ENCODE measurements around the gene LIN9.
"Not testable (repeated sequence)": the region's sequence is repeated elsewhere in the genome, so short reads cannot be mapped to it uniquely, and the experiment has no call there.

The LIN9 gene

GRCh38 chr1:226314055-226314454, 5.1 kb upstream of the LIN9 start:
- no peak for DNase-seq

DNA sequence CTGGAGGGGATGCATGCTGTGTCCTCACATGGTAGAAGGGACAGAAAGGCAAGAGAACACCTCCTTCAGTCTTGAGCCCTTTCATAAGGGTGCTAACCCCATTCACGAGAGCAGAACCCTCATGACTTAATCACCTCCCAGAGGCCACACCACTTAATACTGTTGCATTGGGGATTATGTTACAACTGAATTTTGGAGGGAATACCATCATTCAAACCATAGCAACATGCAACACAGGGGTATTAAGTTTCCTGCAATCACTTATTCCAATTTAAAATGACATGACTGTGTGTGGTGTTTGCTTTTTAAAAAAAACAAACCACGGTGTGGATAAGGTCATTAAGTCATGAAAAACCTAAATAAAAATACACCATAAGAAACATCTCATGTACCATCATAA, 3.1 kb upstream of the LIN9 start:
- no peak for DNase-seq

GRCh38 chr1:226311376-226311775, 2.4 kb upstream of the LIN9 start:
- no peak for DNase-seq

- no peak for DNase-seq
Observed at GRCh38 chr1:226310637-226311195, 1.8 kb upstream of the LIN9 start.

DNA sequence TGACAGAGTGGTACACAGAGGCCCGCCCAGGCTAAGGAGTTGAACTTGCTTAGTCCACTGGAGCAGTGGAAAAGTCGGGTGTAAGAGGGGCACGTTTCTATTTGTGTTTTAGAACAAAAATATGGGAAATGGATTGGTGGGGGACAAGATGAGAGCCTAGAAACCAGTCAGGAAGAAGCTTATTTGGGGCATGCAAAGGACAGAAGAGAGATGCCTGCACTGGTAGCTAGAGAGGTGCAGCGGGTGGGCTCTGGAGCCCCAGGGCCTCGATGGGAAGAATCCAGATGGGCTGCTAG, 1.2 kb upstream of the LIN9 start:
- DNase-seq = no peak

DNA sequence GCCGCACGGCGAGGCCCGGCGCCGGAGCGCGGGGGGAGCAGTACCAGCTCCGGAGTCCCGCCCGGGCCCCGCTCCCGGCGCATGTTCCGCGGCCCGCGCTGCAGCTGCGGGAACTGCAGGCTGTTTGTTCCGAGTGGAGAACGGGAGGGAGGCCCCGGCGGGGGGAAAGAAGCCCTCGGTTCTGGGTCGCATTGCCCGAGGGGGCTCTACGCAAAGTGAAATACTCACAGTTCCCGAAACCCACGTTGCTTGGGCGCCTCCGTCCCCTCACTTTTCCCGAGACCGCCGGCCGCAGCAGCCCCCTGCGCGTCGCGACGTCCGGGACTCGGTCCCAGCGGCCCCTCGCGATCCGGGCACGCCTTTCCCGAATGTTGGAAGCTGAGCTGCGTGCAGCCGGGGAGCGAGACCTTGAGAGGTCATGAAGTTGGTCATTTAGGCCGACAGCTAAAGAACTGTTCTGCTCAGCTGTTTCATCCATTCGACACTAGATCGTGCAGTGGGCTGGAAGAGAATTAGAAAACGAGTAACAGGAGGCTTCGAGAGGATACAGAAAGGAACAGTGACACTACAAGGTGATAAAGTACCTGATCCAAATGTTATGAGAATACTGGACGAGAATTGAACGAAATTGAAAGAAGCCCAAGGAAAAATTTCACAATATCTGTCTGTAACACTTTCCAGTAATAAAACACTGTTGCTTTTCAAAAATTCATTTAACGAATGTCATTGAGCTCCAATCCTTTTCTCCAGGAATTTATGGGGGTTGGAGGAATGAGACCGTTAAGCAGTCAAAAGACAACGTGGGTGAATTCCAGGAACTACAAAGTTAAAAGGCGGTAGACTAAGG, 657 bp upstream of the LIN9 start:
- DNase-seq = peak in 1 of 6 experiments; percentile 68

GRCh38 chr1:226308166-226308722, 720 bp downstream of the LIN9 start:
- peak in 1 of 6 experiments; percentile 34 for DNase-seq

DNA sequence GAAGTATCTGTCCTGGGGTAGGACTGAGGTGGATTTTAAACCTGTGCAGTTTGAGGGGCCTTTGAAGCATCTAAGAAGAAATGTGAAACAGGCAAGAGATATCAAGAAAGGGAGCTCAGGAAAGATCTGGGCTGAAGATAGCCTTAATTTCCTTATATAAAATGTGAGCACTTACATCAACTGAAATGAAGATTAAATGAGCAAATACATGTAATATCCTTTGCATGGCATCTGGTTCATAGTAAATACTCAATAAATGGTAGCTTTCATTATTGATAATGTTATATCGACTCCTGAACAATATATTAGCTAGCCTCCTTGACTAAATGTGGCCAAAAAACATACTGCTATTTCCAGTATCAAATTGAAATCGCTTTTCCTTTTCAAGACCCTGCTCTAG, 2.5 kb downstream of the LIN9 start:
- DNase-seq = no peak

DNA sequence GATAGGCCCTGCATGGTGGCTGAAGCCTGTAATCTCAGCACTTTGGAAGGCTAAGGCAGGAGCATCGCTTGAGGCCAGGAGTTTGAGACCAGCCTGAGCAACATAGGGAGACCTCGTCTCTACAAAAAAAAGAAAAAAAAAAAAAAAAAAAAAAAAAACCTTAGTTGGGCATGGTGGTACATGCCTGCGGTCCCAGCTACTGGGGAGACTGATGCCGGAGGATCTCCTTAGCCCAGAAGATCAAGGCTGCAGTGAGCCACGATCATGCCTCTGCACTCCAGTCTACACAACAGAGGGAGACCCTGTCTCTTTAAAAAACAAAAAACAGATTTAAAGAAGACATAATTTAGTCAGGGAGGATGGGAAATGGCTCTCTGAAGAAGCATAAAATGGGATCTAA, 3.8 kb downstream of the LIN9 start:
- no peak for DNase-seq

DNA sequence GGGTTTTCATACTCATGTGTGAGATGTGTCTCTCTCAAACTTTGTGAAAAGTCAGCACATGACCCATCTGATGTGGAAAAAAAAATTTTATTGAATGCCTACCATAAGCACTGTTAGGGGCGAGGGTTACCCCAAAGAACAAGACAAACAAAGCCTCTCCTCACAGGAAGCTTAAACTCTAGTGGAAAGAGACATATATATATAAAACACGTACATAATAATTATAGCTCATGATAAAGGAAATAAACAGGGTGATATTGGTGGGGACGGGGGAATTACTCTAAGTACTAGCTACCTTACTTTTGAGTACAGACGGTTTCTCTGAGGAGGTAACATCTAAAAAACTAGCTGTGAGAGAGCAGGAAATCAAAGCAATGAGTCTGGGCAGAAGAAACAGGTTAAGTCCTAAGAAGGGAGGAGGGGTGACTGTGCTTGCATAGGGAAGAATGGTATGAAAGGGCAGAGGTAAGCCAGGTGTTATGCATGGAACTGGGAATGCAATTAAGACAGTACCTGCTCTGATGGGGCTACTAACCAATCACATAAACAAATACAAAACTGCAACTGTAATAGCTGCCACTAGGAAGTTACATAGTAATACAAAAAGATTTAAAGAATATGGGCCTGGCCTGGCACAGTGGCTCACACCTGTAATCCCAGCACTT, 4.5 kb downstream of the LIN9 start:
- no peak for DNase-seq

- DNase-seq = no peak
Observed at GRCh38 chr1:226302731-226303130, 6.2 kb downstream of the LIN9 start.

- no peak for DNase-seq
Observed at GRCh38 chr1:226296911-226297310, 12.1 kb downstream of the LIN9 start.

DNA sequence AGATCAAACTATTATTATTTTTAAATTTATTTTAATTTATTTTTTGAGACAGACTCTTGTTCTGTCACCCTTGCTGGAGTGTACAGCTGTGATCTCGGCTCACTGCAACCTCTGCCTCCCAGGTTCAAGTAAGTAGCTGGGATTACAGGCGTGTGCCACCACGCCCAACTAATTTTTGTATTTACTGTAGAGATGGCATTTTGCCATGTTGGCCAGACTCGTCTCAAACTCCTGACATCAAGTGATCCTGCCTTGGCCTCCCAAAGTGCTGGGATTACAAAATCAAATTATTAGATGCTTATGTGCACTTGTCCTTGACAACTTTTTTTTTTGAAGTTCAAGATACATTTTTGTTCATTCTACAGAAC, 15.4 kb downstream of the LIN9 start:
- DNase-seq = no peak

DNA sequence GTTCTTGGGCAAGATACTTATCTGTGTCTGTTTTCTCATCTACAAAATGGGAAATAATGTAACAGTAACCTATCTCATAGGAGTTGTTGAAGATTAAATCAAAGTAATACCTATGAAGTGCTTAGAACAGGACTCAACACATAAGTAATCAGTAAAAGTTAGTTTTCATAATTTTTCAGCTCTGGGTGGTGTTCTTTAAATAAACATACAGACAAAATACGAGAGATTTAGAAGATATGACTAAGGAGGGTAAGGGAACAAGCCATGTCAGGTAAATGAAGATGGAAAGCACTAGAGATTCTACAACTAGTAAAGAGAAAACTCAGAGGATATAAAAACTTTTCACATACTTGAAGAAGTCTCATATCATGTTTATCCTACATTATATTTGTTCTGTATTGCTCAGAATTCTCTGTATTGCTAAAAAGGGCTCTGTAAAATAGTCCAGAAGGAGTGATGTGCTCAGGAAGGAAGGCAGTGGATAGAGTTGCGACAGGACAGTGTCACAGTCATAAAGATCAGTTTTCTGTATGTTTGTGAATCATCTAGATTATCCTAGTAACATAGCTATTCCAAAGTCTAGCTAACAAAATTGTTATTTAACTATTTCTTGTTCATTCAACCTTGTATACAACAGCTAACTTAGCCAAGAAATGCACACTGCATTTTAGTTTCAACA, 16.0 kb downstream of the LIN9 start:
- DNase-seq = no peak

DNA sequence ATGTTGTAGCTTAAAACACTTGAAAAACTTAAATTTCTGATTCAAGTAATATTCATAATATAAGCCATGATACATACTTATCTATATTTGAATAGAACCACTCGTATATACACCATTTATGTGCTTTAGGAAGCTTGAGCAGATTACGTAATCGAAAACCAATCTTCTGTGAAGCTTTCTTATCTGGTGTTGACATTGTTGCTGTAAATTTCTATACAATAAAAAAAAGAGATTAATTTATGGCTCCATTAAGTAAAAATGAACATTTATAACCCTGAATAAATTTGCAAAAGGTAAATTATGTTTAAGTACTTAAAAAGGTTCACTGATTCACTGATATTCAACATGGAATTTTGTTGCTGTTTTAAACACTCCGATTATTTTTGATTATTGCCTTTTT, 21.4 kb downstream of the LIN9 start:
- no peak for DNase-seq

DNA sequence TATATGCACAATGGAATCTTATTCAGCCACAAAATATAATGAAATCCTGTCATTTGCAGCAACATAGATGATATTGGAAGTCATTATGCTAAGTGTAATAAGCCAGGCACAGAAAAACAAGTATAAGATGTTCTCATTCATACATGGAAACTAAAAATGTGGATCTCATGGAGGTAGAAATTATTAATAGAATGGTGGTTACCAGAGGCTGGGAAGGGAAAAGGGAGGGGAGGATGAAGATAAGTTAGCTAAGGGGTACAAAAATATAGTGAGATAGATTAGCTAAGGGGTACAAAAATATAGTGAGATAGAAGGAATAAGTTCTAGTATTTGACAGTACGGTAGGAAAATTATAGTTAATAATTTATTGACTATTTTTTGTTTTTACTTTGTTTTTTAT, 27.9 kb downstream of the LIN9 start:
- DNase-seq = no peak

- no peak for DNase-seq
Observed at GRCh38 chr1:226279498-226279897, 29.5 kb downstream of the LIN9 start.

DNA sequence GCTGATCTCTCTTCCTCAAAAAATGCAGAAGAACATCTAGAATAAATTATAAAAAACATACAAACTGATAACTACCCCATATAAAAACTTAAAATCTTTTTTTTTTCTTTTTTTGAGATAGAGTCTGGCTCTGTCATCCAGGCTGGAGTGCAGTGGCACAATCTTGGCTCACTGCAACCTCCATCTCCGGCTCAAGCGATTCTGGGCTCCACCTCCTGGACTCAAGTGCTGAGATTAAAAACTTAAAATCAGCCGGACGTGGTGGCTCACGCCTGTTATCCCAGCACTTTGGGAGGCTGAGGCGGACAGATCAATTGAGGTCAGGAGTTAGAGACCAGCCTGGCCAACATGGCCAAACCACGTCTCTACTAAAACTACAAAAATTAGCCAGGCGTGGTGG, 31.1 kb downstream of the LIN9 start:
- DNase-seq = no peak

DNA sequence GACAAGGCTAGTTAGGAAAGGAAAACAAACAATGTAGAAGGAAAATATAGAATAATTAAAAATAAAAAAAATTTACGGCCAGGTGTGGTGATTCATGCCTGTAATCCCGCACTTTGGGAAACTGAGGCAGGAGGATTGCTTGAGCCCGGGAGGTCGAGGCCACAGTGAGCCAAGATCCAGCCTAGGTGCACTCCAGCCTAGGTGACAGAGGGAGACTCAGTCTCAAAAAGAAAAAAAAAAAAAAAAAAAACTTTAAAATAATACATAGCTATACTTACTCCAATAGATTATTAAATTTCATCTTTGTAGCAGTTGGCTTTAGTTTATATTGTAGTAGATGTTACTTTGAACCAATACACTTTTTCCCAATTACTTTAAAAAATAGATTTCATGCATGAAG, 32.0 kb downstream of the LIN9 start:
- no peak for DNase-seq

GRCh38 chr1:226276077-226276682, 32.8 kb downstream of the LIN9 start:
- DNase-seq = no peak

GRCh38 chr1:226274138-226274537, 34.8 kb downstream of the LIN9 start:
- DNase-seq = no peak

DNA sequence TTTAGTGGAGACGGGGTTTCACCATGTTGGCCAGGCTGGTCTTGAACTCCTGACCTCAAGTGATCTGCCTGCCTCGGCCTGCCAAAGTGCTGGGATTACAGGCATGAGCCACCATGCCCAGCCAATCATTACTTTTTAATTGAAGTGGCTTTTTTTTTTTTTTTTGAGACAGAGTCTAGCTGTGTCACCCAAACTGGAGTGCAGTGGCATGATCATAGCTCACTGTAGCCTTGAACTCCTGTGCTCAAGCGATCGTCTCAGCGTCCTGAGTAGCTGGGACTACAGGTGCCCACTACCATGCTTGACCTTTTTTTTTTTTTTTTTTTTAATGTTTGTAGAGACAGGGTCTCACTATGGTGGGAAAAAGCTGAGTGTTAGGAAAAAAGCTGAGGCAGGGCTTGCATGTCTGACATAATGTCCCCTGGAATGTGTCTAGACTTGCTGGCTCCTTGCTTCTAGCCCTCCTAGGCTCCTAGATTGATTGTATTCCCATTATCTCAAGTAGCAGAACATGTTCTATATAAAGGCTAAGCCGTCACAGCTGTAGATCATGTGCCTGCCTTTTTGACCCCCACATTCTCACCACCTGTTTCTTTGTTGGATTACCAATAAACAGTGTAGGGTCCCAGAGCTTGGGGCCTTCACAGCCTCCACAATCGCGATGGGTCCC, 36.6 kb downstream of the LIN9 start:
- not testable (repeated sequence) for DNase-seq

All from stimulated activated naive CD4-positive, alpha-beta T cell (primary cell).